HepG2 (cell line): ENCODE measurements around the gene ZNF512B. TPM values are rescaled to one million over a fixed set of nuclear protein-coding genes. Genes with fewer than 3 reads are reported as not detected.

Experiments
- FLYWCH1 ChIP-seq: sonication (generic); formaldehyde crosslinking; IDR thresholded peaks from 2 replicates; pipeline ENCODE4 v1.8.1; 2023; ENCODE audit warnings: mild to moderate bottlenecking, missing genetic modification reagents
- GABPB1 ChIP-seq: IDR thresholded peaks from 2 replicates; pipeline ENCODE4 v1.6.1; 2016; ENCODE audit warnings: mild to moderate bottlenecking, missing genetic modification reagents, moderate library complexity, missing compliant biosample characterization
- JDP2 ChIP-seq: sonication (generic); formaldehyde crosslinking; IDR thresholded peaks from 2 replicates; pipeline ENCODE4 v1.8.1; 2022; ENCODE audit warnings: missing genetic modification reagents, borderline replicate concordance
- MTA1 ChIP-seq: sonication (generic); formaldehyde crosslinking; IDR thresholded peaks from 2 replicates; pipeline ENCODE4 v1.4.0; 2020; ENCODE audit warnings: missing genetic modification reagents, mild to moderate bottlenecking, borderline replicate concordance
- NRL ChIP-seq: sonication (generic); formaldehyde crosslinking; IDR thresholded peaks from 2 replicates; pipeline ENCODE4 v1.5.0; 2020; ENCODE audit warnings: missing genetic modification reagents, mild to moderate bottlenecking, moderate library complexity, borderline replicate concordance
- ZFP41 ChIP-seq: sonication (generic); formaldehyde crosslinking; IDR thresholded peaks from 2 replicates; pipeline ENCODE4 v1.4.0; 2020; ENCODE audit warnings: mild to moderate bottlenecking, missing genetic modification reagents, borderline replicate concordance
- ZNF468 ChIP-seq: sonication (generic); formaldehyde crosslinking; IDR thresholded peaks from 2 replicates; pipeline ENCODE4 v1.8.0; 2022; ENCODE audit warnings: mild to moderate bottlenecking, moderate library complexity, missing genetic modification reagents
- ZNF501 ChIP-seq: sonication (generic); formaldehyde crosslinking; IDR thresholded peaks from 2 replicates; pipeline ENCODE4 v1.5.1; 2020; ENCODE audit warnings: mild to moderate bottlenecking, moderate library complexity, missing genetic modification reagents
- ZNF674 ChIP-seq: sonication (generic); formaldehyde crosslinking; IDR thresholded peaks from 2 replicates; pipeline ENCODE4 v1.5.0; 2020; ENCODE audit warnings: low read depth, mild to moderate bottlenecking, missing genetic modification reagents
- ZNF883 ChIP-seq: sonication (generic); formaldehyde crosslinking; IDR thresholded peaks from 2 replicates; pipeline ENCODE4 v1.5.1; 2020; ENCODE audit warnings: mild to moderate bottlenecking, missing genetic modification reagents; ENCODE audit errors: not compliant biosample characterization
- polyA plus RNA-seq, 8 experiments: library from polyadenylated mRNA; depleted of rRNA in 3 of 8; stranded (reverse) in 7 of 8; unstranded in 1 of 8; fragments of >200 nt; fragmentation: Illumina TruSeq in 4 of 8; extraction: Trizol in 4 of 8; gene quantifications; 2 replicates each; pipeline versions ENCODE4 v1.2.1 to v1.2.3, GENCODE V29; 2011 to 2016; ENCODE audit warnings: low read depth in 4 of 8, missing spikeins in 1 of 8, mixed read lengths in 1 of 8; ENCODE audit not compliant: insufficient read depth in 1 of 8
- total RNA-seq, 5 experiments: library from RNA; depleted of rRNA; stranded (reverse); fragments of >200 nt; fragmentation: Illumina TruSeq; extraction: Trizol; gene quantifications; 2 replicates each; pipeline ENCODE4 v1.2.3, GENCODE V29; 2016; ENCODE audit warnings: low read depth in 1 of 5
- TF ChIP-seq, protein P1 (sequence below): sonication (generic); formaldehyde crosslinking; IDR thresholded peaks from 2 replicates; pipeline ENCODE4 v1.4.0; 2020; ENCODE audit warnings: missing genetic modification reagents
- TF ChIP-seq, protein P2 (sequence below): sonication (generic); formaldehyde crosslinking; IDR thresholded peaks from 2 replicates; pipeline ENCODE4 v1.4.0; 2020; ENCODE audit warnings: mild to moderate bottlenecking, missing genetic modification reagents
- TF ChIP-seq, protein P3 (sequence below): sonication (generic); formaldehyde crosslinking; conservative IDR thresholded peaks from 2 replicates; pipeline ENCODE4 v1.4.0; 2020; ENCODE audit warnings: missing genetic modification reagents
- TF ChIP-seq, protein P4 (sequence below): sonication (generic); formaldehyde crosslinking; IDR thresholded peaks from 2 replicates; pipeline ENCODE4 v1.4.0; 2020; ENCODE audit warnings: missing genetic modification reagents

Gene ZNF512B
- total and polyA plus RNA-seq, 2 of the 13 experiments (the other 11 are each of a cell fraction or from before 2014, with no cell fraction given), result 11.5 to 30.6 TPM

GRCh38 chr20:63950701-63951397 lies 18.9 kb downstream of the ZNF512B start (continued):
- TF ChIP-seq, protein P1, sequence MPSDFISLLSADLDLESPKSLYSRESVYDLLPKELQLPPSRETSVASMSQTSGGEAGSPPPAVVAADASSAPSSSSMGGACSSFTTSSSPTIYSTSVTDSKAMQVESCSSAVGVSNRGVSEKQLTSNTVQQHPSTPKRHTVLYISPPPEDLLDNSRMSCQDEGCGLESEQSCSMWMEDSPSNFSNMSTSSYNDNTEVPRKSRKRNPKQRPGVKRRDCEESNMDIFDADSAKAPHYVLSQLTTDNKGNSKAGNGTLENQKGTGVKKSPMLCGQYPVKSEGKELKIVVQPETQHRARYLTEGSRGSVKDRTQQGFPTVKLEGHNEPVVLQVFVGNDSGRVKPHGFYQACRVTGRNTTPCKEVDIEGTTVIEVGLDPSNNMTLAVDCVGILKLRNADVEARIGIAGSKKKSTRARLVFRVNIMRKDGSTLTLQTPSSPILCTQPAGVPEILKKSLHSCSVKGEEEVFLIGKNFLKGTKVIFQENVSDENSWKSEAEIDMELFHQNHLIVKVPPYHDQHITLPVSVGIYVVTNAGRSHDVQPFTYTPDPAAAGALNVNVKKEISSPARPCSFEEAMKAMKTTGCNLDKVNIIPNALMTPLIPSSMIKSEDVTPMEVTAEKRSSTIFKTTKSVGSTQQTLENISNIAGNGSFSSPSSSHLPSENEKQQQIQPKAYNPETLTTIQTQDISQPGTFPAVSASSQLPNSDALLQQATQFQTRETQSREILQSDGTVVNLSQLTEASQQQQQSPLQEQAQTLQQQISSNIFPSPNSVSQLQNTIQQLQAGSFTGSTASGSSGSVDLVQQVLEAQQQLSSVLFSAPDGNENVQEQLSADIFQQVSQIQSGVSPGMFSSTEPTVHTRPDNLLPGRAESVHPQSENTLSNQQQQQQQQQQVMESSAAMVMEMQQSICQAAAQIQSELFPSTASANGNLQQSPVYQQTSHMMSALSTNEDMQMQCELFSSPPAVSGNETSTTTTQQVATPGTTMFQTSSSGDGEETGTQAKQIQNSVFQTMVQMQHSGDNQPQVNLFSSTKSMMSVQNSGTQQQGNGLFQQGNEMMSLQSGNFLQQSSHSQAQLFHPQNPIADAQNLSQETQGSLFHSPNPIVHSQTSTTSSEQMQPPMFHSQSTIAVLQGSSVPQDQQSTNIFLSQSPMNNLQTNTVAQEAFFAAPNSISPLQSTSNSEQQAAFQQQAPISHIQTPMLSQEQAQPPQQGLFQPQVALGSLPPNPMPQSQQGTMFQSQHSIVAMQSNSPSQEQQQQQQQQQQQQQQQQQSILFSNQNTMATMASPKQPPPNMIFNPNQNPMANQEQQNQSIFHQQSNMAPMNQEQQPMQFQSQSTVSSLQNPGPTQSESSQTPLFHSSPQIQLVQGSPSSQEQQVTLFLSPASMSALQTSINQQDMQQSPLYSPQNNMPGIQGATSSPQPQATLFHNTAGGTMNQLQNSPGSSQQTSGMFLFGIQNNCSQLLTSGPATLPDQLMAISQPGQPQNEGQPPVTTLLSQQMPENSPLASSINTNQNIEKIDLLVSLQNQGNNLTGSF (CRISPR knock-in tag), result 0 out of 2 replicates have a peak, but pooled peaks have one; percentile 11
- TF ChIP-seq ZNF501 (CRISPR knock-in tag) (0 out of 2 replicates have a peak, but pooled peaks have one; percentile 23), ZNF883 (CRISPR knock-in tag) (peak; percentile 30), GABPB1 (CRISPR knock-in tag) (0 out of 2 replicates have a peak, but pooled peaks have one; percentile 3), ZFP41 (CRISPR knock-in tag) (peak; percentile 34; the same call in 1 of the 2 replicates), NRL (CRISPR knock-in tag) (0 out of 2 replicates have a peak, but pooled peaks have one; percentile 19), JDP2 (CRISPR knock-in tag) (no peak), ZNF674 (CRISPR knock-in tag) (0 out of 2 replicates have a peak, but pooled peaks have one; percentile 30), ZNF468 (CRISPR knock-in tag) (no peak), FLYWCH1 (CRISPR knock-in tag) (no peak), MTA1 (CRISPR knock-in tag) (0 out of 2 replicates have a peak, but pooled peaks have one; percentile 17)
- TF ChIP-seq, protein P2, sequence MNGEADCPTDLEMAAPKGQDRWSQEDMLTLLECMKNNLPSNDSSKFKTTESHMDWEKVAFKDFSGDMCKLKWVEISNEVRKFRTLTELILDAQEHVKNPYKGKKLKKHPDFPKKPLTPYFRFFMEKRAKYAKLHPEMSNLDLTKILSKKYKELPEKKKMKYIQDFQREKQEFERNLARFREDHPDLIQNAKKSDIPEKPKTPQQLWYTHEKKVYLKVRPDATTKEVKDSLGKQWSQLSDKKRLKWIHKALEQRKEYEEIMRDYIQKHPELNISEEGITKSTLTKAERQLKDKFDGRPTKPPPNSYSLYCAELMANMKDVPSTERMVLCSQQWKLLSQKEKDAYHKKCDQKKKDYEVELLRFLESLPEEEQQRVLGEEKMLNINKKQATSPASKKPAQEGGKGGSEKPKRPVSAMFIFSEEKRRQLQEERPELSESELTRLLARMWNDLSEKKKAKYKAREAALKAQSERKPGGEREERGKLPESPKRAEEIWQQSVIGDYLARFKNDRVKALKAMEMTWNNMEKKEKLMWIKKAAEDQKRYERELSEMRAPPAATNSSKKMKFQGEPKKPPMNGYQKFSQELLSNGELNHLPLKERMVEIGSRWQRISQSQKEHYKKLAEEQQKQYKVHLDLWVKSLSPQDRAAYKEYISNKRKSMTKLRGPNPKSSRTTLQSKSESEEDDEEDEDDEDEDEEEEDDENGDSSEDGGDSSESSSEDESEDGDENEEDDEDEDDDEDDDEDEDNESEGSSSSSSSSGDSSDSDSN (CRISPR knock-in tag), result peak; percentile 48; the same call in 1 of the 2 replicates
- TF ChIP-seq, protein P3, sequence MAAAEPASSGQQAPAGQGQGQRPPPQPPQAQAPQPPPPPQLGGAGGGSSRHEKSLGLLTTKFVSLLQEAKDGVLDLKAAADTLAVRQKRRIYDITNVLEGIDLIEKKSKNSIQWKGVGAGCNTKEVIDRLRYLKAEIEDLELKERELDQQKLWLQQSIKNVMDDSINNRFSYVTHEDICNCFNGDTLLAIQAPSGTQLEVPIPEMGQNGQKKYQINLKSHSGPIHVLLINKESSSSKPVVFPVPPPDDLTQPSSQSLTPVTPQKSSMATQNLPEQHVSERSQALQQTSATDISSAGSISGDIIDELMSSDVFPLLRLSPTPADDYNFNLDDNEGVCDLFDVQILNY, result no peak
- TF ChIP-seq, protein P4, sequence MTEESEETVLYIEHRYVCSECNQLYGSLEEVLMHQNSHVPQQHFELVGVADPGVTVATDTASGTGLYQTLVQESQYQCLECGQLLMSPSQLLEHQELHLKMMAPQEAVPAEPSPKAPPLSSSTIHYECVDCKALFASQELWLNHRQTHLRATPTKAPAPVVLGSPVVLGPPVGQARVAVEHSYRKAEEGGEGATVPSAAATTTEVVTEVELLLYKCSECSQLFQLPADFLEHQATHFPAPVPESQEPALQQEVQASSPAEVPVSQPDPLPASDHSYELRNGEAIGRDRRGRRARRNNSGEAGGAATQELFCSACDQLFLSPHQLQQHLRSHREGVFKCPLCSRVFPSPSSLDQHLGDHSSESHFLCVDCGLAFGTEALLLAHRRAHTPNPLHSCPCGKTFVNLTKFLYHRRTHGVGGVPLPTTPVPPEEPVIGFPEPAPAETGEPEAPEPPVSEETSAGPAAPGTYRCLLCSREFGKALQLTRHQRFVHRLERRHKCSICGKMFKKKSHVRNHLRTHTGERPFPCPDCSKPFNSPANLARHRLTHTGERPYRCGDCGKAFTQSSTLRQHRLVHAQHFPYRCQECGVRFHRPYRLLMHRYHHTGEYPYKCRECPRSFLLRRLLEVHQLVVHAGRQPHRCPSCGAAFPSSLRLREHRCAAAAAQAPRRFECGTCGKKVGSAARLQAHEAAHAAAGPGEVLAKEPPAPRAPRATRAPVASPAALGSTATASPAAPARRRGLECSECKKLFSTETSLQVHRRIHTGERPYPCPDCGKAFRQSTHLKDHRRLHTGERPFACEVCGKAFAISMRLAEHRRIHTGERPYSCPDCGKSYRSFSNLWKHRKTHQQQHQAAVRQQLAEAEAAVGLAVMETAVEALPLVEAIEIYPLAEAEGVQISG (CRISPR knock-in tag), result no peak
- TF ChIP-seq, all 625 proteins: peak for 17
